RWPE2 (cell line): Measurements from ENCODE around the gene FAM32A.

Source experiments
- ATAC-seq: fragments of 200-7000 bp; cut with Tn5 transposase; 3 replicates; pipeline ENCODE4 v1.9.1; 2021; ENCODE audit warnings: low read depth
- DNase-seq: peaks from one replicate; pipeline ENCODE4 v3.0.0-alpha.2; 2020; ENCODE audit warnings: low spot score
- H3K27ac ChIP-seq: fragments of 450-650 bp; 2 replicates; pipeline ENCODE4 v1.5.1; 2017; ENCODE audit warnings: mild to moderate bottlenecking; ENCODE audit not compliant: poor library complexity, severe bottlenecking
- H3K27me3 ChIP-seq: fragments of 250-450 bp; sonication (Bioruptor Pico); 2 replicates; pipeline ENCODE4 v1.5.1; 2021; ENCODE audit warnings: mild to moderate bottlenecking, moderate library complexity; ENCODE audit not compliant: insufficient read depth, poor library complexity, severe bottlenecking
- H3K36me3 ChIP-seq: fragments of 250-450 bp; sonication (Bioruptor Pico); 2 replicates; pipeline ENCODE4 v1.5.1; 2020; ENCODE audit warnings: low read depth, mild to moderate bottlenecking, moderate library complexity
- H3K4me1 ChIP-seq: fragments of 250-450 bp; sonication (Bioruptor Pico); 2 replicates; pipeline ENCODE4 v1.5.1; 2021; ENCODE audit warnings: mild to moderate bottlenecking, moderate library complexity; ENCODE audit not compliant: insufficient read depth, poor library complexity, severe bottlenecking
- H3K4me3 ChIP-seq: fragments of 250-450 bp; sonication (Bioruptor Pico); 2 replicates; pipeline ENCODE4 v1.5.1; 2021; ENCODE audit warnings: mild to moderate bottlenecking, moderate library complexity; ENCODE audit not compliant: severe bottlenecking
- H3K9me3 ChIP-seq: fragments of 250-450 bp; sonication (Bioruptor Pico); 2 replicates; pipeline ENCODE4 v1.5.1; 2021; ENCODE audit warnings: mild to moderate bottlenecking, moderate library complexity; ENCODE audit not compliant: severe bottlenecking
- CTCF ChIP-seq: fragments of 450-650 bp; IDR thresholded peaks from one replicate; pipeline ENCODE4 v1.5.1; 2017; ENCODE audit warnings: mild to moderate bottlenecking, moderate library complexity; ENCODE audit not compliant: poor library complexity, severe bottlenecking

Gene FAM32A

GRCh38 chr19:16193466-16193865, 8.3 kb downstream of the FAM32A start:
- ATAC-seq: no peak
- Histone ChIP-seq H3K4me3 (no peak overlapping the region), H3K27ac (no peak overlapping the region), H3K9me3 (no peaks in the 10 kb centered on the region), H3K36me3 (peaks cover 28% of the 10 kb centered on the region), H3K4me1 (peaks cover 9% of the 10 kb centered on the region), H3K27me3 (no peaks in the 10 kb centered on the region)
- DNase-seq: no peak
- TF ChIP-seq CTCF: no peak

- Histone ChIP-seq H3K9me3 (no peaks in the 10 kb centered on the region), H3K36me3 (peaks cover 4% of the 10 kb centered on the region), H3K27ac (peak overlapping the region; percentile 59), H3K4me1 (peaks cover 9% of the 10 kb centered on the region), H3K4me3 (peak overlapping the region; percentile 62), H3K27me3 (no peaks in the 10 kb centered on the region)
- TF ChIP-seq CTCF: no peak
- ATAC-seq (peak; percentile 17; the same call in 2 of the 3 replicates), DNase-seq (no peak)
Measured at GRCh38 chr19:16197188-16197621, 12.0 kb downstream of the FAM32A start.

- no peak for TF ChIP-seq CTCF
- Histone ChIP-seq H3K4me3 (peak within 1 kb of the TSS; percentile 62), H3K4me1 (peaks cover 9% of the 10 kb centered on the region), H3K36me3 (peaks cover 8% of the 10 kb centered on the region; the same call in 1 of the 2 replicates), H3K27ac (peak within 1 kb of the TSS; percentile 59), H3K9me3 (no peaks in the 10 kb centered on the region), H3K27me3 (no peaks in the 10 kb centered on the region)
- peak; percentile 93 for ATAC-seq
- DNase-seq: peak; percentile 94
Measured at GRCh38 chr19:16197622-16198369, 12.6 kb downstream of the FAM32A start, which contains the start of gene AP1M1. AP1M1 (plus strand) TSS chr19:16197911; CDS start chr19:16198027, 116 bp downstream.

GRCh38 chr19:16198370-16198651, 13.1 kb downstream of the FAM32A start:
- peak overlapping the region; percentile 59 for H3K27ac ChIP-seq

More at GRCh38 chr19:16198370-16198651, 13.1 kb downstream of the FAM32A start:
- ATAC-seq (no peak), DNase-seq (no peak)
- Histone ChIP-seq H3K27me3 (no peaks in the 10 kb centered on the region), H3K9me3 (no peaks in the 10 kb centered on the region), H3K4me1 (peaks cover 9% of the 10 kb centered on the region), H3K4me3 (peak overlapping the region; percentile 62), H3K36me3 (peaks cover 8% of the 10 kb centered on the region)
- no peak for TF ChIP-seq CTCF
